Activated effector memory CD4-positive, alpha-beta T cell treated with Interleukin-2 at 50 U/mL for 16 hours (primary cell): Measurements from ENCODE around the gene NOTUM.
"Not testable (repeated sequence)": the region's sequence is repeated elsewhere in the genome, so short reads cannot be mapped to it uniquely, and the experiment has no call there.

Experiments used
- DNase-seq: peaks from one replicate; pipeline ENCODE4 v3.0.0-alpha.2; 2020

NOTUM gene

GRCh38 chr17:81956607-81957589, 4.1 kb downstream of the NOTUM start:
- no peak for DNase-seq

- DNase-seq = no peak
These were observed 5.0 kb downstream of the NOTUM start for GRCh38 chr17:81955756-81956544.

GRCh38 chr17:81955058-81955681, 5.8 kb downstream of the NOTUM start:
- DNase-seq = no peak

- no peak for DNase-seq
These were observed 6.6 kb downstream of the NOTUM start for GRCh38 chr17:81954131-81955057.

- DNase-seq = not testable (repeated sequence)
These were observed 7.5 kb downstream of the NOTUM start for GRCh38 chr17:81953443-81953842.

GRCh38 chr17:81952792-81953228, 8.2 kb downstream of the NOTUM start:
- no peak for DNase-seq

GRCh38 chr17:81951785-81952684, 9.0 kb downstream of the NOTUM start:
- DNase-seq = no peak

GRCh38 chr17:81950501-81950900, 10.5 kb downstream of the NOTUM start:
- DNase-seq = no peak

GRCh38 chr17:81948635-81949378, 12.2 kb downstream of the NOTUM start:
- no peak for DNase-seq

- no peak for DNase-seq
These were observed 13.8 kb downstream of the NOTUM start, which contains the start of gene MYADML2 for GRCh38 chr17:81947189-81947588. Gene MYADML2 (minus strand): TSS chr17:81947233. CDS start chr17:81941741, 5,492 bp downstream.

GRCh38 chr17:81944858-81945257, 16.1 kb downstream of the NOTUM start:
- no peak for DNase-seq

- DNase-seq = no peak
These were observed 18.8 kb downstream of the NOTUM start for GRCh38 chr17:81942167-81942553.

GRCh38 chr17:81941484-81942166, 19.4 kb downstream of the NOTUM start:
- DNase-seq = no peak

GRCh38 chr17:81940538-81941483, 20.2 kb downstream of the NOTUM start:
- DNase-seq = no peak

- DNase-seq = no peak
These were observed 21.1 kb downstream of the NOTUM start for GRCh38 chr17:81939881-81940385.

GRCh38 chr17:81939218-81939617, 21.8 kb downstream of the NOTUM start:
- no peak for DNase-seq

- no peak for DNase-seq
These were observed 25.3 kb downstream of the NOTUM start for GRCh38 chr17:81935709-81936084.
